HG03280 (cell line): ENCODE data around the gene KL.

Source experiments
- ATAC-seq: cut with Tn5 transposase; IDR thresholded peaks from one replicate; pipeline ENCODE4 v1.9.1; 2021; ENCODE audit warnings: mild to moderate bottlenecking, moderate library complexity; ENCODE audit not compliant: unreplicated experiment

KL gene

GRCh38 chr13:33078263-33078662 lies 62.0 kb downstream of the KL start:
- ATAC-seq = no peak

GRCh38 chr13:33079960-33080359 lies 63.7 kb downstream of the KL start:
- ATAC-seq = no peak

- no peak for ATAC-seq
Measured at GRCh38 chr13:33080972-33081590, 64.9 kb downstream of the KL start.

GRCh38 chr13:33081666-33082065 lies 65.4 kb downstream of the KL start:
- ATAC-seq = no peak

GRCh38 chr13:33083054-33083453 lies 66.8 kb downstream of the KL start:
- ATAC-seq = no peak

GRCh38 chr13:33087091-33087490 lies 70.9 kb downstream of the KL start:
- ATAC-seq = no peak

GRCh38 chr13:33087790-33088189 lies 71.6 kb downstream of the KL start:
- no peak for ATAC-seq

- no peak for ATAC-seq
Measured at GRCh38 chr13:33089311-33089710, 73.1 kb downstream of the KL start.

GRCh38 chr13:33090755-33091414 lies 74.7 kb downstream of the KL start:
- ATAC-seq = no peak

- ATAC-seq = no peak
Measured at GRCh38 chr13:33091415-33091774, 75.2 kb downstream of the KL start.

- no peak for ATAC-seq
Measured at GRCh38 chr13:33092073-33092987, 76.1 kb downstream of the KL start.

- ATAC-seq = no peak
Measured at GRCh38 chr13:33096886-33097605, 80.8 kb downstream of the KL start.

- no peak for ATAC-seq
Measured at GRCh38 chr13:33099860-33100259, 83.6 kb downstream of the KL start.

GRCh38 chr13:33100886-33101285 lies 84.7 kb downstream of the KL start:
- no peak for ATAC-seq

- ATAC-seq = no peak
Measured at GRCh38 chr13:33101835-33102234, 85.6 kb downstream of the KL start.

- no peak for ATAC-seq
Measured at GRCh38 chr13:33103457-33103856, 87.2 kb downstream of the KL start.

- no peak for ATAC-seq
Measured at GRCh38 chr13:33105387-33106005, 89.3 kb downstream of the KL start.

- ATAC-seq = no peak
Measured at GRCh38 chr13:33106656-33107360, 90.6 kb downstream of the KL start.

GRCh38 chr13:33107361-33107760 lies 91.1 kb downstream of the KL start:
- no peak for ATAC-seq

- no peak for ATAC-seq
Measured at GRCh38 chr13:33108620-33109019, 92.4 kb downstream of the KL start.
